G401.6 (cell line): ENCODE data around the gene ROCK2.
"Not testable (repeated sequence)": the region's sequence is repeated elsewhere in the genome, so short reads cannot be mapped to it uniquely, and the experiment has no call there.

Source experiments
- FAIRE-seq: peaks from 2 replicates; lab custom pipeline; 2012; peaks lifted over from hg19 to GRCh38; lab: Jason Lieb, UNC

The ROCK2 gene

GRCh38 chr2:11231193-11231592 lies 113.2 kb downstream of the ROCK2 start:
- FAIRE-seq = not testable (repeated sequence)

GRCh38 chr2:11228692-11229091 lies 115.7 kb downstream of the ROCK2 start:
- FAIRE-seq = no peak

GRCh38 chr2:11227595-11227994 lies 116.8 kb downstream of the ROCK2 start:
- FAIRE-seq = no peak

- no peak for FAIRE-seq
These were observed 119.5 kb downstream of the ROCK2 start for GRCh38 chr2:11224887-11225286.

GRCh38 chr2:11222845-11223244 lies 121.6 kb downstream of the ROCK2 start:
- no peak for FAIRE-seq

GRCh38 chr2:11220445-11220844 lies 124.0 kb downstream of the ROCK2 start:
- FAIRE-seq = no peak

GRCh38 chr2:11215407-11215806 lies 129.0 kb downstream of the ROCK2 start:
- FAIRE-seq = peak; percentile 47

- FAIRE-seq = no peak
These were observed 129.7 kb downstream of the ROCK2 start for GRCh38 chr2:11214770-11215169.

GRCh38 chr2:11213975-11214374 lies 130.5 kb downstream of the ROCK2 start:
- no peak for FAIRE-seq

- FAIRE-seq = no peak
These were observed 131.3 kb downstream of the ROCK2 start for GRCh38 chr2:11213090-11213638.

GRCh38 chr2:11212645-11213044 lies 131.8 kb downstream of the ROCK2 start:
- FAIRE-seq = no peak

GRCh38 chr2:11208083-11208482 lies 136.4 kb downstream of the ROCK2 start:
- no peak for FAIRE-seq

GRCh38 chr2:11203480-11203879 lies 141.0 kb downstream of the ROCK2 start:
- no peak for FAIRE-seq

- no peak for FAIRE-seq
These were observed 142.5 kb downstream of the ROCK2 start for GRCh38 chr2:11201969-11202368.

GRCh38 chr2:11200651-11201050 lies 143.8 kb downstream of the ROCK2 start:
- FAIRE-seq = peak; percentile 8

- FAIRE-seq = peak; percentile 66
These were observed 148.2 kb downstream of the ROCK2 start for GRCh38 chr2:11196246-11196645.

- FAIRE-seq = no peak
These were observed 156.7 kb downstream of the ROCK2 start for GRCh38 chr2:11187731-11188130.

- FAIRE-seq = no peak
These were observed 157.3 kb downstream of the ROCK2 start for GRCh38 chr2:11187083-11187619.

GRCh38 chr2:11186145-11186544 lies 158.3 kb downstream of the ROCK2 start:
- FAIRE-seq = no peak

GRCh38 chr2:11182951-11183350 lies 161.5 kb downstream of the ROCK2 start:
- FAIRE-seq = no peak

GRCh38 chr2:11180653-11181052 lies 163.8 kb downstream of the ROCK2 start:
- FAIRE-seq = no peak

- FAIRE-seq = no peak
These were observed 164.5 kb downstream of the ROCK2 start for GRCh38 chr2:11179899-11180298.

GRCh38 chr2:11179196-11179595 lies 165.2 kb downstream of the ROCK2 start:
- no peak for FAIRE-seq

- no peak for FAIRE-seq
These were observed 166.4 kb downstream of the ROCK2 start for GRCh38 chr2:11177871-11178690.
